Muscle of leg (tissue), 11 donors: ENCODE measurements around the gene CLCNKB. TPM values are rescaled to one million over a fixed set of nuclear protein-coding genes. Genes with fewer than 3 reads are reported as not detected.

Source experiments
- DNase-seq: peaks from one replicate; pipeline ENCODE4 v3.0.0; 2013
- H3K27ac ChIP-seq: one replicate; pipeline ENCODE4 v1.5.1; 2013; ENCODE audit warnings: mild to moderate bottlenecking, low read length, control low read depth
- H3K27me3 ChIP-seq: one replicate; pipeline ENCODE4 v1.6.1; 2013; ENCODE audit warnings: low read length; ENCODE audit not compliant: control insufficient read depth, insufficient read depth
- H3K36me3 ChIP-seq: one replicate; pipeline ENCODE4 v1.6.1; 2013; ENCODE audit warnings: low read length; ENCODE audit not compliant: control insufficient read depth, insufficient read depth
- H3K4me1 ChIP-seq: one replicate; pipeline ENCODE4 v1.6.1; 2013; ENCODE audit warnings: low read length; ENCODE audit not compliant: control insufficient read depth, insufficient read depth
- H3K4me3 ChIP-seq: one replicate; pipeline ENCODE4 v1.5.1; 2013; ENCODE audit warnings: low read length, control low read depth
- H3K9me3 ChIP-seq: replicated peaks from 2 replicates; pipeline ENCODE4 v1.6.1; 2013; ENCODE audit warnings: low read depth, low read length; ENCODE audit not compliant: control insufficient read depth
- WGBS: methylation state at CpG from one replicate; pipeline ENCODE4 v1.1.5; 2013; ENCODE audit warnings: missing lambda C conversion rate; ENCODE audit not compliant: insufficient coverage; 5-methylcytosine and 5-hydroxymethylcytosine counted together
- polyA plus RNA-seq, 8 donors: library from polyadenylated mRNA; unstranded; fragments of 120-200 nt; gene quantifications; one replicate each; pipeline versions ENCODE4 v1.2.1 to v1.2.3, GENCODE V29; 2013; ENCODE audit warnings: inconsistent platforms in 1 of 8, low replicate concordance in 1 of 8; ENCODE audit not compliant: insufficient read length in 8 of 8, insufficient read depth in 1 of 8
- total RNA-seq: library from RNA; stranded (reverse); fragments of 120-200 nt; gene quantifications from one replicate; pipeline ENCODE4 v1.2.4, GENCODE V29; 2013

The CLCNKB gene
- total and polyA plus RNA-seq, 9 donors = 0.11 to 0.53 (median 0.17) TPM; not detected in 1

DNA sequence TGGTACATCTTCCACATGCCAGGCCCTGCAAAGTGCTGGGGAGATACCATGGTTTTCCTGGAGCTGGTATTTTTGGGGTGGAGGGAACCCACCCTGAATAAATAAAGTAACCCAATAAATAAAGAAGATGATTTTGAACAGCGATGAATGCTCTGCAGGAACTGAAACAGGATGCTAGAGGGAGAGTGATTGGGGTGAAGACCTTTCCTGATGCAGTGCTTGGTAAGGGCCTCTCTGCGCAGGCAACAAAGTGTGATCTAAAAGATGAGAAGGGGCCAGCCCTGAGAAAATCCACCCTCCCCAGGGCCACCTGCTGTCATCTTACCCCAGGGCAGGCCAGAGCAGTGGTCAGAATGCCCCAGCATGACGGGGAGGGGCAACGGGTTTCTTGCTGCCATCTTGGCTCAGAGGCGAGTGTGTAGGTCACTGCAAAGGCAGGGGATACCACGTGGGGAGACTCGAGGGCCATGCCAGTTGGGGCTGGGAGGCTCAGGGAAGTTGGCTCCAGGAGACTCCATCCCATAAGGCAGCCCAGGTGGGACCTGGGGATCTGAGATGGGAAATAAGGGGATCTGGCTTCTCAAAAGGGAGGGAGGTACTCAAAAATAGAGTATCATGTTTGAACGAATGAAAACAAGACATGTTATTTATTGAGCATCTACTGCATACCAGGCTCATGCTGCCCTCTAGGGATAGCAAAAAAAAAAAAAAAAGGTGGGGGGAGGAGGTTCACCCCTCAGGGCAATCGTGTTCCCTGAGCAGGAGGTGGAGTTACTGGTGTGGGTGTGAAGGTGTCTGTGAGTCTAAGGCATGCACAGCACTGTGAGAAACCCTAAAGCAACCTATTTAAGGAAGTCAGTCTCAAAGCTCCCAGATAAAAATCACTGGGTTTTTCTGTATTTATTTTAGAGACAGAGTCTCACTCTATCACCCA lies 36.8 kb upstream of the CLCNKB start:
- no peak for DNase-seq
- H3K27me3 ChIP-seq = no peaks in the 10 kb centered on the region
- H3K4me1 ChIP-seq = no peaks in the 10 kb centered on the region
- H3K4me3 ChIP-seq = no peak overlapping the region
- H3K27ac ChIP-seq = no peak overlapping the region
- 56% methylated on average over 3 of the region's 9 CpGs for WGBS
- H3K9me3 ChIP-seq = no peaks in the 10 kb centered on the region
- H3K36me3 ChIP-seq = no peaks in the 10 kb centered on the region

- Histone ChIP-seq H3K9me3 (no peaks in the 10 kb centered on the region), H3K27me3 (no peaks in the 10 kb centered on the region), H3K4me3 (no peak overlapping the region), H3K4me1 (peaks cover 8% of the 10 kb centered on the region), H3K36me3 (no peaks in the 10 kb centered on the region), H3K27ac (no peak overlapping the region)
- no CpG with 5 or more reads among the region's 6 CpGs for WGBS
- no peak for DNase-seq
Observed at GRCh38 chr1:16007671-16008341, 35.8 kb upstream of the CLCNKB start.

DNA sequence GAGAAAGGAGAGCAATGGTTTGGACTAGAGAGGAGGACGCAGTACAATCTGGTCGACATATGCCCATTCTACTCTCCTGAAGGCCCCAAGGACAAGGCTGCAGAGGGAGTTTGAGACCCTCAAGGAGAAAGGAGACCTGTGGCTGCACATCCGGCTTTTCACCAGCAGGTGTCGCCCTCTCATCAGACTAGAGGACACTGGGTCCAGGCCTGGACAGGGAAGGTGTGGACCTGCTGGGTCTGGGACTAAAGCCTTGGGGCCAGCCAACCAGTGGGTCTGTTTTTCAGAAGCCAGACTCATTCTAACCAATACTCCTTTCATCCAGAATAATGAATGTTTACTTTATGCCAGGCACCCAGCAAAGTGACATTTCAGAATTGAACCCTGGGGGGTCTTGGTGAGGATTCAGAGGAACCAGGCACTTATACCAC lies 34.5 kb upstream of the CLCNKB start:
- no peaks in the 10 kb centered on the region for H3K27me3 ChIP-seq
- no peaks in the 10 kb centered on the region for H3K9me3 ChIP-seq
- peaks cover 20% of the 10 kb centered on the region for H3K4me1 ChIP-seq
- DNase-seq = peak; percentile 78
- H3K4me3 ChIP-seq = no peak overlapping the region
- H3K27ac ChIP-seq = no peak overlapping the region
- no peaks in the 10 kb centered on the region for H3K36me3 ChIP-seq
- WGBS = 0% methylated on average over 2 of the region's 4 CpGs

DNA sequence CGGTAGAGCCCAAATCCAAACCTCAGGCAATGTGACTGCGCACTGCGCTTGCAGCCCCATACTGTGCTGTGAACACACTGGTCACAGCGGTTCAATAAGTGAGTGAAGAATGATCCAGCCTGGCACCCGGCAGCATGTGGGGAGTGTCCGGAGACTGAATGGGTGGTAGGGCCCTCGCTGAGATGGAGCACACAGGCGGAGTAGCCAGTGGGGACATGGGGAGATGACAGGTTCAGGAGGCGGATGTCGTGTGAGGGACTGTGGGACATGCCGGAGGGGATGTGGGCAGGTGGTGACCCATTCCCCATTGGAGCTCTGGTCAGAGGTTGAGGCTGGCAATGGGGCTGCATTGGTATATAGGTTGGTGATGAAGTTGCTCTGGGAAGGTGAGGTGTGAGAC lies 33.9 kb upstream of the CLCNKB start:
- DNase-seq = no peak

GRCh38 chr1:16010837-16011236 lies 32.7 kb upstream of the CLCNKB start:
- Histone ChIP-seq H3K4me1 (peaks cover 38% of the 10 kb centered on the region), H3K36me3 (peaks cover 4% of the 10 kb centered on the region), H3K27me3 (no peaks in the 10 kb centered on the region), H3K4me3 (no peak overlapping the region), H3K27ac (no peak overlapping the region), H3K9me3 (no peaks in the 10 kb centered on the region)
- no peak for DNase-seq
- WGBS = 85% methylated on average over 3 of the region's 3 CpGs

More for the DNA sequence above, 33.9 kb upstream of the CLCNKB start:
- Histone ChIP-seq H3K27me3 (no peaks in the 10 kb centered on the region), H3K4me3 (no peak overlapping the region), H3K27ac (no peak overlapping the region), H3K4me1 (peaks cover 26% of the 10 kb centered on the region), H3K36me3 (no peaks in the 10 kb centered on the region), H3K9me3 (no peaks in the 10 kb centered on the region)
- WGBS = 95% methylated on average over 9 of the region's 11 CpGs

- no peaks in the 10 kb centered on the region for H3K9me3 ChIP-seq
- no peaks in the 10 kb centered on the region for H3K27me3 ChIP-seq
- H3K27ac ChIP-seq = peak overlapping the region; percentile 64
- peaks cover 50% of the 10 kb centered on the region for H3K4me1 ChIP-seq
- peaks cover 8% of the 10 kb centered on the region for H3K36me3 ChIP-seq
- 90% methylated on average over 7 of the region's 11 CpGs for WGBS
- no peak for DNase-seq
- H3K4me3 ChIP-seq = no peak overlapping the region
Observed at GRCh38 chr1:16011936-16012589, 31.5 kb upstream of the CLCNKB start.

- Histone ChIP-seq H3K27me3 (no peaks in the 10 kb centered on the region), H3K36me3 (peaks cover 8% of the 10 kb centered on the region), H3K4me1 (peaks cover 56% of the 10 kb centered on the region), H3K27ac (peak overlapping the region; percentile 85), H3K4me3 (peak overlapping the region; percentile 3), H3K9me3 (no peaks in the 10 kb centered on the region)
- 6% methylated on average over 20 of the region's 36 CpGs for WGBS
- peak; percentile 76 for DNase-seq
Observed at GRCh38 chr1:16012590-16013219, 30.9 kb upstream of the CLCNKB start.

DNA sequence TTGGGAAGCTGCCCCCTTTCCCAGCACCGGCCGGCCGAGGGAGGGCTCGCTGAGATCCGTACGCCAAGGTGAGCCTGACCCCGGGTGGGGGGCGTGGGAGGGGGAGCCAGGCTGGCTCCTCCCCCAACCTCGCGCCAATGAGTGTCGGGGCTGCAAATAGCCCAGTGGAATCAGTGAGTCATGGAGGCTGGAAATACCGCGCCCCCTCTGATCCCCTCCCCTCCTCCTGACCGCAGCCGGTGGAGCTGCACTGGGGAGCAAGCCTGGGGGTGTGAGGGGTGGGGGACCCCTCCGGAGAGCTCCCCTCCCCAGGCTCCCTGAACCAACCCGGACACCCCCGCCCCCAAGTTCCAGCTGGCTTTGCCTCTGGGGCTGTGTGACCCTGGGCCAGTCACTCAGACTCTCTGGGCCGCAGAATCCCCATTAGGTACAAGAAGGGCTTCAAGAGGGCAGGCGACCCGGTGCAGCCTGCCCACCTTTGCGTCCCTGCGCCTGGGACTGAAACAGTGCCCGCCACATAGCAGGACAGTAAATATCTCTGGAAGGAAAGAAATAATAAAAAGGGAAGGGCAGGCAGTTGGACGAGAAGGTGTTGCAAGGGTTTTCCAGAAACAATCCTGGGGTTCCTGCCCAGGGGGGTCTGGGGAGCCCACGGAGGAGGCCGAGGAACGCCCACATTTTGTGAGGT lies 30.2 kb upstream of the CLCNKB start:
- Histone ChIP-seq H3K9me3 (no peaks in the 10 kb centered on the region), H3K36me3 (peaks cover 8% of the 10 kb centered on the region), H3K4me1 (peaks cover 63% of the 10 kb centered on the region), H3K27me3 (no peaks in the 10 kb centered on the region), H3K27ac (peak overlapping the region; percentile 85), H3K4me3 (peak overlapping the region; percentile 3)
- DNase-seq = peak; percentile 86
- WGBS = 26% methylated on average over 16 of the region's 28 CpGs

GRCh38 chr1:16013908-16014258 lies 29.7 kb upstream of the CLCNKB start:
- Histone ChIP-seq H3K27ac (peak overlapping the region; percentile 85), H3K9me3 (no peaks in the 10 kb centered on the region), H3K36me3 (peaks cover 8% of the 10 kb centered on the region), H3K27me3 (no peaks in the 10 kb centered on the region), H3K4me1 (peaks cover 68% of the 10 kb centered on the region), H3K4me3 (no peak overlapping the region)
- no CpG with 5 or more reads among the region's 4 CpGs for WGBS
- DNase-seq = no peak
